H1 (cell line): ENCODE measurements around the gene SUSD6. TPM values are rescaled to one million over a fixed set of nuclear protein-coding genes. Genes with fewer than 3 reads are reported as not detected.

ENCODE experiments used
- CTCF ChIA-PET: fragments of 300-600 bp; sonication (Branson Sonifier 250); formaldehyde crosslinking; loops from one replicate; lab custom pipeline; 2021; ENCODE audit not compliant: partially characterized antibody; lab: Charles Lee
- POLR2A ChIA-PET: fragments of 300-600 bp; sonication (Branson Sonifier 250); formaldehyde crosslinking; loops from one replicate; lab custom pipeline; 2021; ENCODE audit warnings: inconsistent platforms; ENCODE audit not compliant: partially characterized antibody; lab: Charles Lee
- DNase-seq, 2 experiments: peaks; one replicate each; pipeline versions ENCODE4 v3.0.0 to v3.0.0-alpha.2; 2010 to 2022; ENCODE audit warnings: low spot score in 2 of 2, low read depth in 1 of 2, mixed read lengths in 1 of 2
- FAIRE-seq: peaks from 2 replicates; lab custom pipeline; 2011; peaks lifted over from hg19 to GRCh38; lab: Jason Lieb, UNC
- H2AFZ ChIP-seq: 2 replicates; pipeline ENCODE4 v1.8.1; 2012; ENCODE audit warnings: low read length, inconsistent platforms
- H2AK5ac ChIP-seq: 2 replicates; pipeline ENCODE4 v1.6.1; 2013; ENCODE audit warnings: low read depth, low read length
- H2BK120ac ChIP-seq: replicated peaks from 2 replicates; pipeline ENCODE3; 2013; ENCODE audit warnings: low read depth, low read length, inconsistent platforms
- H2BK12ac ChIP-seq: 2 replicates; pipeline ENCODE4 v1.6.1; 2013; ENCODE audit warnings: low read depth, low read length
- H2BK15ac ChIP-seq: 2 replicates; pipeline ENCODE4 v1.6.1; 2013; ENCODE audit warnings: low read length
- H2BK20ac ChIP-seq: 2 replicates; pipeline ENCODE4 v1.6.1; 2013; ENCODE audit warnings: low read length
- H2BK5ac ChIP-seq: 2 replicates; pipeline ENCODE4 v1.6.1; 2013; ENCODE audit warnings: low read depth, low read length
- H3K14ac ChIP-seq: 2 replicates; pipeline ENCODE4 v1.6.1; 2013; ENCODE audit warnings: inconsistent platforms; ENCODE audit not compliant: insufficient read length
- H3K18ac ChIP-seq: 2 replicates; pipeline ENCODE4 v1.6.1; 2013; ENCODE audit warnings: low read length; ENCODE audit errors: extremely low read depth
- H3K23ac ChIP-seq: 2 replicates; pipeline ENCODE4 v1.6.1; 2013; ENCODE audit warnings: inconsistent platforms; ENCODE audit not compliant: insufficient read length
- H3K23me2 ChIP-seq: 2 replicates; pipeline ENCODE4 v1.6.1; 2013; ENCODE audit warnings: low read depth, low read length
- H3K27ac ChIP-seq: 2 replicates; pipeline ENCODE4 v1.6.1; 2011; ENCODE audit warnings: low read depth, low read length, inconsistent platforms
- H3K27me3 ChIP-seq, 4 experiments: replicated peaks in 1 of 4; 1 replicate in 1 of 4; 2 replicates in 3 of 4; pipeline versions ENCODE4 v1.6.1 to v1.8.1; 2011 to 2013; ENCODE audit warnings: low read length in 3 of 4, mild to moderate bottlenecking in 3 of 4, inconsistent platforms in 2 of 4, mixed read lengths in 2 of 4, moderate library complexity in 1 of 4; ENCODE audit not compliant: control insufficient read depth in 3 of 4, insufficient read depth in 3 of 4; ENCODE audit errors: extremely low read depth in 1 of 4
- H3K36me3 ChIP-seq, 4 experiments: 2 replicates each; pipeline versions ENCODE4 v1.6.1 to v1.8.1; 2011 to 2013; ENCODE audit warnings: mild to moderate bottlenecking in 4 of 4, low read length in 3 of 4, moderate library complexity in 2 of 4, control low read depth in 1 of 4, inconsistent platforms in 1 of 4; ENCODE audit not compliant: insufficient read depth in 4 of 4, control insufficient read depth in 2 of 4
- H3K4ac ChIP-seq: replicated peaks from 2 replicates; pipeline ENCODE3; 2013; ENCODE audit warnings: low read length, low read depth, mixed read lengths, inconsistent platforms; ENCODE audit not compliant: insufficient read length
- H3K4me1 ChIP-seq, 4 experiments: replicated peaks in 1 of 4; 1 replicate in 1 of 4; 2 replicates in 3 of 4; pipeline versions ENCODE4 v1.6.1 to v1.8.1; 2011 to 2013; ENCODE audit warnings: low read length in 3 of 4, inconsistent platforms in 2 of 4, mixed read lengths in 1 of 4; ENCODE audit not compliant: insufficient read depth in 4 of 4, control insufficient read depth in 3 of 4
- H3K4me2 ChIP-seq, 2 experiments: 2 replicates each; pipeline versions ENCODE4 v1.6.1 to v1.8.1; 2011 to 2013; ENCODE audit warnings: low read depth in 2 of 2, low read length in 2 of 2, control low read depth in 1 of 2, inconsistent platforms in 1 of 2, mild to moderate bottlenecking in 1 of 2; ENCODE audit not compliant: insufficient read depth in 1 of 2
- H3K4me3 ChIP-seq, 4 experiments: fragments of 200-600, 300-600 bp in 1 of 4; sonication (generic), shearing (Covaris generic), sonication (Bioruptor Twin) in 1 of 4; 2 replicates each; pipeline versions ENCODE4 v1.5.1 to v1.8.1; 2011 to 2016; ENCODE audit warnings: low read length in 4 of 4, low read depth in 3 of 4, control low read depth in 2 of 4, inconsistent platforms in 2 of 4, mild to moderate bottlenecking in 2 of 4, mixed read lengths in 1 of 4, moderate library complexity in 1 of 4; ENCODE audit not compliant: insufficient read depth in 2 of 4; ENCODE audit errors: extremely low read depth in 1 of 4
- H3K56ac ChIP-seq: replicated peaks from 2 replicates; pipeline ENCODE3; 2013; ENCODE audit warnings: low read depth, mild to moderate bottlenecking, mixed read lengths, low read length, inconsistent platforms; ENCODE audit not compliant: insufficient read length
- H3K79me1 ChIP-seq: 2 replicates; pipeline ENCODE4 v1.6.1; 2013; ENCODE audit warnings: low read depth, low read length, control low read depth
- H3K79me2 ChIP-seq, 2 experiments: 2 replicates each; pipeline versions ENCODE4 v1.6.1 to v1.8.1; 2012 to 2013; ENCODE audit warnings: low read length in 2 of 2, mild to moderate bottlenecking in 2 of 2, inconsistent platforms in 1 of 2; ENCODE audit not compliant: insufficient read depth in 2 of 2, control insufficient read depth in 1 of 2
- H3K9ac ChIP-seq, 4 experiments: replicated peaks in 1 of 4; 1 replicate in 1 of 4; 2 replicates in 3 of 4; pipeline versions ENCODE4 v1.6.1 to v1.8.1; 2011 to 2013; ENCODE audit warnings: low read depth in 3 of 4, low read length in 3 of 4, control low read depth in 2 of 4, mild to moderate bottlenecking in 2 of 4, moderate library complexity in 2 of 4, inconsistent platforms in 1 of 4; ENCODE audit errors: extremely low read depth in 1 of 4
- H3K9me3 ChIP-seq, 2 experiments: 2 replicates each; pipeline versions ENCODE4 v1.6.1 to v1.8.1; 2012 to 2013; ENCODE audit warnings: mild to moderate bottlenecking in 2 of 2, moderate library complexity in 2 of 2, control low read depth in 1 of 2, inconsistent platforms in 1 of 2, low read depth in 1 of 2, low read length in 1 of 2, mixed read lengths in 1 of 2; ENCODE audit not compliant: insufficient read depth in 2 of 2
- H4K20me1 ChIP-seq, 2 experiments: replicated peaks in 1 of 2; 2 replicates each; pipeline versions ENCODE3 to v1.8.1; 2011 to 2013; ENCODE audit warnings: inconsistent platforms in 2 of 2, low read length in 2 of 2, mild to moderate bottlenecking in 1 of 2; ENCODE audit not compliant: insufficient read depth in 2 of 2, control insufficient read depth in 1 of 2
- H4K5ac ChIP-seq: 2 replicates; pipeline ENCODE4 v1.6.1; 2013; ENCODE audit warnings: low read length, low read depth, mixed read lengths, inconsistent platforms; ENCODE audit not compliant: insufficient read length
- H4K8ac ChIP-seq: 2 replicates; pipeline ENCODE4 v1.8.0; 2013; ENCODE audit warnings: mild to moderate bottlenecking, moderate library complexity, low read length, inconsistent platforms; ENCODE audit not compliant: insufficient read depth; ENCODE audit errors: extremely low read depth
- H4K91ac ChIP-seq: replicated peaks from 2 replicates; pipeline ENCODE3; 2013; ENCODE audit warnings: low read length, mixed read lengths, inconsistent platforms; ENCODE audit not compliant: insufficient read length
- ATF3 ChIP-seq: IDR thresholded peaks from 2 replicates; pipeline ENCODE4 v1.6.1; 2011; ENCODE audit warnings: low read depth, mild to moderate bottlenecking, low read length; ENCODE audit not compliant: insufficient read depth
- CREB1 ChIP-seq: IDR thresholded peaks from 2 replicates; pipeline ENCODE4 v1.6.1; 2012; ENCODE audit warnings: inconsistent platforms
- CTCF ChIP-seq, 3 experiments: IDR thresholded peaks; 1 replicate in 2 of 3; 2 replicates in 1 of 3; pipeline versions ENCODE4 v1.5.1 to v1.6.1; 2011; ENCODE audit warnings: low read length in 3 of 3, mild to moderate bottlenecking in 3 of 3, inconsistent platforms in 2 of 3, low read depth in 1 of 3, moderate library complexity in 1 of 3; ENCODE audit not compliant: insufficient read depth in 1 of 3; ENCODE audit errors: control extremely low read depth in 1 of 3
- RAD21 ChIP-seq, 2 experiments: IDR thresholded peaks in 1 of 2; conservative IDR thresholded peaks in 1 of 2; 2 replicates each; pipeline ENCODE4 v1.6.1; 2011; ENCODE audit warnings: low read depth in 2 of 2, low read length in 2 of 2, improper control_type of control experiment in 1 of 2, inconsistent platforms in 1 of 2, mild to moderate bottlenecking in 1 of 2, moderate library complexity in 1 of 2
- RNF2 ChIP-seq: fragments of 200-900, 300-1000 bp; sonication (generic); IDR thresholded peaks from 2 replicates; pipeline ENCODE4 v1.7.1; 2016; ENCODE audit warnings: borderline replicate concordance, low read depth, mild to moderate bottlenecking, antibody characterized with exemption, low read length; ENCODE audit not compliant: poor library complexity, severe bottlenecking; ENCODE audit errors: missing control alignments
- SIX5 ChIP-seq: IDR thresholded peaks from 2 replicates; pipeline ENCODE4 v1.6.1; 2011; ENCODE audit warnings: mild to moderate bottlenecking, low read depth, low read length
- TBP ChIP-seq: IDR thresholded peaks from 2 replicates; pipeline ENCODE4 v1.6.1; 2011; ENCODE audit warnings: low read depth, low read length, improper control_type of control experiment
- USF2 ChIP-seq: IDR thresholded peaks from 2 replicates; pipeline ENCODE4 v1.6.1; 2011; ENCODE audit warnings: low read length, improper control_type of control experiment
- YY1 ChIP-seq: IDR thresholded peaks from 2 replicates; pipeline ENCODE4 v1.6.1; 2011; ENCODE audit warnings: low read depth, mild to moderate bottlenecking, low read length
- WGBS, 2 experiments: shearing (Covaris generic) in 1 of 2; methylation state at CpG; one replicate each; pipeline versions ENCODE4 v1.1.6 to v1.1.7; 2013 to 2015; ENCODE audit warnings: low lambda C conversion rate in 2 of 2, mixed read lengths in 2 of 2, inconsistent platforms in 1 of 2, low coverage in 1 of 2, missing lambda C conversion rate in 1 of 2; ENCODE audit not compliant: insufficient replicate concordance in 2 of 2, insufficient coverage in 1 of 2, insufficient read length in 1 of 2; ENCODE audit errors: extremely low coverage in 1 of 2, missing lambda C conversion rate in 1 of 2; 5-methylcytosine and 5-hydroxymethylcytosine counted together
- polyA plus RNA-seq, 7 experiments: library from polyadenylated mRNA; depleted of rRNA in 3 of 7; stranded (reverse) in 5 of 7; unstranded in 2 of 7; fragments of >200 nt in 5 of 7; fragments of 200-250 nt in 2 of 7; gene quantifications; 1 replicate in 5 of 7; 2 replicates in 1 of 7; 4 replicates in 1 of 7; pipeline versions ENCODE4 v1.2.1 to v1.2.3, GENCODE V29; 2011 to 2013; ENCODE audit warnings: missing spikeins in 2 of 7, mixed read lengths in 2 of 7
- total RNA-seq: library from RNA; stranded (reverse); fragmentation: NEBNext Ultra II Directional; extraction: Animal tissue kit (Norgen Biotek cat#: 25700); gene quantifications from 2 replicates; pipeline ENCODE4 v1.2.1, GENCODE V29; 2021

The SUSD6 gene
- total and polyA plus RNA-seq, 2 of the 8 experiments (the other 6 are each of a cell fraction or from before 2014, with no cell fraction given): 3.0 to 3.8 TPM

GRCh38 chr14:69615121-69615495 lies 3.7 kb downstream of the SUSD6 start:
- H3K9ac ChIP-seq: no peak overlapping the region
- H3K27ac ChIP-seq: no peak overlapping the region
- DNase-seq (no peak), FAIRE-seq (no peak)
- H3K36me3 ChIP-seq: no peaks in the 10 kb centered on the region
- no peak overlapping the region for H2BK5ac ChIP-seq
- no peak overlapping the region for H2BK12ac ChIP-seq
- H3K56ac ChIP-seq: no peak overlapping the region
- ChIA-PET POLR2A (no interaction called here), CTCF (interaction anchor here (1.0 to 4.4 kb wide), 4 partner anchors 11 to 113 kb away, joined by 3 to 16 read pairs (median 4); no protein-coding TSS in a partner anchor)
- no peak overlapping the region for H3K14ac ChIP-seq
- peaks cover 2 to 13% (median 6%) of the 10 kb centered on the region in 4 experiments; a peak in 5 of 7 replicates for H3K4me1 ChIP-seq
- H4K91ac ChIP-seq: no peak overlapping the region
- H2AK5ac ChIP-seq: no peak overlapping the region
- 0 out of 4 replicates have a peak, but pooled peaks cover 0 to 5% of the 10 kb centered on the region in 2 experiments for H3K79me2 ChIP-seq
- no peaks in the 10 kb centered on the region; the same call in 1 of the 2 replicates for H3K79me1 ChIP-seq
- no peak overlapping the region for H2AFZ ChIP-seq
- no peaks in the 10 kb centered on the region for H4K20me1 ChIP-seq
- H3K18ac ChIP-seq: no peak overlapping the region
- 74% methylated on average over 5 of the region's 5 CpGs; no CpG with 5 or more reads in 1 of the 2 experiments for WGBS, 2 experiments
- H2BK120ac ChIP-seq: no peak overlapping the region
- H3K27me3 ChIP-seq: peaks cover 0 to 3% (median 0%) of the 10 kb centered on the region in 4 experiments; a peak in 1 of 7 replicates
- H4K8ac ChIP-seq: no peak overlapping the region
- no peak overlapping the region for H3K23ac ChIP-seq
- H2BK15ac ChIP-seq: no peak overlapping the region
- no peak overlapping the region for H4K5ac ChIP-seq
- H2BK20ac ChIP-seq: no peak overlapping the region
- H3K23me2 ChIP-seq: peaks cover 13% of the 10 kb centered on the region; the same call in 1 of the 2 replicates
- no peaks in the 10 kb centered on the region for H3K9me3 ChIP-seq
- H3K4me2 ChIP-seq: no peak overlapping the region
- no peak overlapping the region for H3K4me3 ChIP-seq
- H3K4ac ChIP-seq: no peak overlapping the region
- TF ChIP-seq TBP (no peak), YY1 (no peak), RAD21 (IDR thresholded peaks at IDR 0.05 in 1 of 2, conservative IDR thresholded peaks at IDR 0.05 in 1 of 2; ENCODE audit: low read depth in 2 of 2, low read length in 2 of 2) (no peak), ATF3 (no peak), SIX5 (no peak), RNF2 (no peak), USF2 (no peak), CREB1 (no peak), CTCF (IDR thresholded peaks at IDR 0.05; ENCODE audit: control extremely low read depth in 1 of 3, insufficient read depth in 1 of 3, low read depth in 1 of 3, low read length in 3 of 3) (no peak)
